A673 (cell line): ENCODE measurements around the gene BAG2.

ENCODE experiments used
- EZH2 ChIP-seq: fragments of 200-600 bp; sonication (generic); IDR thresholded peaks from 2 replicates; pipeline ENCODE4 v1.6.1; 2017; ENCODE audit warnings: borderline replicate concordance, low read depth, mild to moderate bottlenecking, mixed read lengths, antibody characterized with exemption, low read length; ENCODE audit not compliant: poor library complexity, severe bottlenecking
- TF ChIP-seq, protein P1 (sequence below): fragments of 300-800, 200-600 bp; sonication (generic); conservative IDR thresholded peaks from 2 replicates; pipeline ENCODE4 v1.5.1; 2017; ENCODE audit warnings: low read depth, mild to moderate bottlenecking, antibody characterized with exemption, low read length, moderate library complexity, mixed read lengths

DNA sequence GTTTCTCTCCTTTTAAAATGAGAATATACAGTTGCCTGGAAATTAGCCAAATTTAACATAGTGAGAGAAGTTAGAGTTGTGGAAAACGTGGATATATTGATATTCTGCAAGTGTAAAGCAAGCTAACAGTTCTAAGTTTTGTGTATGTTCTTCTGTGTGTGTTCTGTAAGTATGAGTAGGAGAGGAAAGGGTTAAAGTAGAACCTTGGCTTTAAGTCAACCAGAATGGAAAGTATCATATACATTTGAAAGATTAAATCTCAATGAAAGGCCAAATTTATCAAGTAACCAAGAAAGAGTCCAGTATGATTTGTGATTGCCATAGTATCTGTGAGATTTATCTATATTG lies 30.0 kb upstream of the BAG2 start:
- TF ChIP-seq, protein P1, sequence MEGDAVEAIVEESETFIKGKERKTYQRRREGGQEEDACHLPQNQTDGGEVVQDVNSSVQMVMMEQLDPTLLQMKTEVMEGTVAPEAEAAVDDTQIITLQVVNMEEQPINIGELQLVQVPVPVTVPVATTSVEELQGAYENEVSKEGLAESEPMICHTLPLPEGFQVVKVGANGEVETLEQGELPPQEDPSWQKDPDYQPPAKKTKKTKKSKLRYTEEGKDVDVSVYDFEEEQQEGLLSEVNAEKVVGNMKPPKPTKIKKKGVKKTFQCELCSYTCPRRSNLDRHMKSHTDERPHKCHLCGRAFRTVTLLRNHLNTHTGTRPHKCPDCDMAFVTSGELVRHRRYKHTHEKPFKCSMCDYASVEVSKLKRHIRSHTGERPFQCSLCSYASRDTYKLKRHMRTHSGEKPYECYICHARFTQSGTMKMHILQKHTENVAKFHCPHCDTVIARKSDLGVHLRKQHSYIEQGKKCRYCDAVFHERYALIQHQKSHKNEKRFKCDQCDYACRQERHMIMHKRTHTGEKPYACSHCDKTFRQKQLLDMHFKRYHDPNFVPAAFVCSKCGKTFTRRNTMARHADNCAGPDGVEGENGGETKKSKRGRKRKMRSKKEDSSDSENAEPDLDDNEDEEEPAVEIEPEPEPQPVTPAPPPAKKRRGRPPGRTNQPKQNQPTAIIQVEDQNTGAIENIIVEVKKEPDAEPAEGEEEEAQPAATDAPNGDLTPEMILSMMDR, result no peak
- no peak for TF ChIP-seq EZH2
